Keratinocyte (primary cell): ENCODE results near the gene TNFAIP8L3. TPM values are rescaled to one million over a fixed set of nuclear protein-coding genes. Genes with fewer than 3 reads are reported as not detected.
A peak's percentile ranks its signal among the peaks of the same experiment; 100 is the strongest.

Experiments
- DNase-seq: peaks from one replicate; pipeline ENCODE4 v3.0.0-alpha.2; 2011; ENCODE audit warnings: low read depth, missing footprints, low spot score
- FAIRE-seq: peaks from 2 replicates; lab custom pipeline; 2011; peaks lifted over from hg19 to GRCh38; lab: Jason Lieb, UNC
- H2AFZ ChIP-seq: 2 replicates; pipeline ENCODE4 v1.6.0; 2012; ENCODE audit warnings: low read length, control low read depth, inconsistent platforms; ENCODE audit not compliant: control insufficient read depth
- H3K27ac ChIP-seq: 2 replicates; pipeline ENCODE4 v1.5.1; 2011; ENCODE audit warnings: low read length; ENCODE audit not compliant: control insufficient read depth, insufficient read depth
- H3K27me3 ChIP-seq: 3 replicates; pipeline ENCODE4 v1.6.0; 2011; ENCODE audit warnings: low read length; ENCODE audit not compliant: control insufficient read depth, insufficient read depth; ENCODE audit errors: extremely low read depth
- H3K36me3 ChIP-seq, 2 experiments: 2 replicates in 1 of 2; 3 replicates in 1 of 2; pipeline ENCODE4 v1.5.1; 2011; ENCODE audit warnings: low read length in 2 of 2, mild to moderate bottlenecking in 1 of 2; ENCODE audit not compliant: control insufficient read depth in 2 of 2, insufficient read depth in 2 of 2; ENCODE audit errors: extremely low read depth in 1 of 2
- H3K4me1 ChIP-seq: 3 replicates; pipeline ENCODE4 v1.5.1; 2011; ENCODE audit warnings: low read length; ENCODE audit not compliant: control insufficient read depth, insufficient read depth; ENCODE audit errors: extremely low read depth
- H3K4me2 ChIP-seq: 3 replicates; pipeline ENCODE4 v1.6.0; 2011; ENCODE audit warnings: low read depth, low read length; ENCODE audit not compliant: control insufficient read depth, insufficient read depth; ENCODE audit errors: extremely low read depth
- H3K4me3 ChIP-seq, 3 experiments: fragments of 200-600 bp in 1 of 3; sonication (generic) in 1 of 3; 2 replicates in 2 of 3; 3 replicates in 1 of 3; pipeline ENCODE4 v1.5.1; 2011 to 2016; ENCODE audit warnings: low read length in 3 of 3, mild to moderate bottlenecking in 3 of 3, control low read depth in 2 of 3, inconsistent platforms in 1 of 3, low read depth in 1 of 3, mixed read lengths in 1 of 3, mixed run types in 1 of 3, moderate library complexity in 1 of 3; ENCODE audit not compliant: control insufficient read depth in 2 of 3, insufficient read depth in 2 of 3; ENCODE audit errors: extremely low read depth in 1 of 3
- H3K79me2 ChIP-seq: 2 replicates; pipeline ENCODE4 v1.6.0; 2012; ENCODE audit warnings: low read length; ENCODE audit not compliant: control insufficient read depth, insufficient read depth
- H3K9ac ChIP-seq: 3 replicates; pipeline ENCODE4 v1.6.0; 2011; ENCODE audit warnings: low read length; ENCODE audit not compliant: control insufficient read depth, insufficient read depth; ENCODE audit errors: extremely low read depth
- H3K9me1 ChIP-seq: 3 replicates; pipeline ENCODE4 v1.6.0; 2011; ENCODE audit warnings: low read length; ENCODE audit not compliant: control insufficient read depth, insufficient read depth; ENCODE audit errors: extremely low read depth
- H3K9me3 ChIP-seq: 2 replicates; pipeline ENCODE4 v1.5.1; 2012; ENCODE audit warnings: low read depth, low read length; ENCODE audit not compliant: control insufficient read depth
- H4K20me1 ChIP-seq: 3 replicates; pipeline ENCODE4 v1.6.0; 2011; ENCODE audit warnings: low read length; ENCODE audit not compliant: control insufficient read depth, insufficient read depth; ENCODE audit errors: extremely low read depth
- EZH2 ChIP-seq: IDR thresholded peaks from one replicate; pipeline ENCODE4 v1.6.1; 2012; ENCODE audit warnings: inconsistent platforms, mild to moderate bottlenecking, low read length, moderate library complexity
- dilution Hi-C: fragments of 300-500 bp; cut with MboI; formaldehyde crosslinking; loops from one replicate; pipeline ENCODE4 v1.7.0; 2020; ENCODE audit warnings: low sequenced_read_pairs; ENCODE audit not compliant: extremely low pct_ligation_motif_present
- polyA plus RNA-seq, 5 experiments: library from polyadenylated mRNA; depleted of rRNA in 3 of 5; stranded (reverse) in 3 of 5; stranded (forward) in 1 of 5; unstranded in 1 of 5; fragments of >200 nt; gene quantifications; 1 replicate in 1 of 5; 2 replicates in 3 of 5; 3 replicates in 1 of 5; pipeline versions ENCODE4 v1.2.1 to v1.2.3, GENCODE V29; 2011 to 2012; ENCODE audit warnings: missing spikeins in 2 of 5, low read depth in 1 of 5, low replicate concordance in 1 of 5
- TF ChIP-seq, protein P1 (sequence below), 3 experiments: IDR thresholded peaks in 1 of 3; conservative IDR thresholded peaks in 1 of 3; optimal IDR thresholded peaks in 1 of 3; 2 replicates in 2 of 3; 3 replicates in 1 of 3; pipeline versions ENCODE3 to v1.5.1; 2011; ENCODE audit warnings: low read length in 3 of 3, mild to moderate bottlenecking in 3 of 3, moderate library complexity in 2 of 3, control low read depth in 1 of 3, inconsistent platforms in 1 of 3; ENCODE audit not compliant: insufficient read depth in 2 of 3; ENCODE audit errors: extremely low read depth in 1 of 3

Gene TNFAIP8L3
- polyA plus RNA-seq, 1 donor (not counting 4 experiments of a cell fraction or from before 2014, with no cell fraction given), result 0.51 TPM

DNA sequence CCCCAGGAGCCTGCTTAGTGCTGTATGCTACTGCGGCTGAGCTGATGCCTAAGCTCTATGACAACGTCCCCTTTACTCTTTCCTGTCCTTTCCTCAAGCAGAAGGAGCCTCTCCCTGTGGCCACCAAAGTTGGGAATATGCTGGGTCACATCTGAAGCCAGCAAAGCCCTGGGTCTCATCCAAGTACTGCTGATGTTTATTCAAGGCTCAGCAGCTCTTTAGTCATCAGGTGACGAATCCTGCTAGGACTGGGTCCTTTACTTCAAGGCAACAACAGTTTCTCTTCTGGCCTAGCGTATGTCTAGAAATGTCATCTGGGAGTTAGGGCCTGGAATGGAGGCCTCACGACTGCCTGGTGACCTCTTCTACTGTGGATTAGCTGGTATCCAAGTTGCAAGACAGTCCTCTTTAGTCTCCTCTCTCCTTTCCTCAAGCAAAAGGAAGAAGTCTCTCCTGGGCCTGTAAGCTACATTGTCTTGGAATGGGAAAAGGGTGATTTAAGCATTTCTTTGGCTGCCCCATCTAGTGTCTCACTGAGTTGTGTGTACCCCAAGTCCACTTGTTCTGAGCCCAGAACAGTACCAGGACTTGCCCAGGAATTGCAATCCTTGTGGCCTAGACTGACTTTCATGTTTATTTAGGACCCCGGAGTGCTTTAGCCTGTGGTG, 63.9 kb downstream of the TNFAIP8L3 start:
- Histone ChIP-seq H3K9me1 (no peaks in the 10 kb centered on the region), H3K27ac (no peak overlapping the region), H3K9me3 (no peaks in the 10 kb centered on the region), H2AFZ (peak overlapping the region; percentile 53), H3K27me3 (no peaks in the 10 kb centered on the region), H3K4me2 (no peak overlapping the region), H3K36me3 (no peaks in the 10 kb centered on the region), H3K4me1 (peaks cover 10% of the 10 kb centered on the region), H4K20me1 (no peaks in the 10 kb centered on the region), H3K79me2 (no peaks in the 10 kb centered on the region), H3K9ac (no peak overlapping the region), H3K4me3 (no peak overlapping the region)
- no peak for DNase-seq
- TF ChIP-seq EZH2, result no peak
- dilution Hi-C loops, result no loop called here
- peak; percentile 48 for FAIRE-seq

DNA sequence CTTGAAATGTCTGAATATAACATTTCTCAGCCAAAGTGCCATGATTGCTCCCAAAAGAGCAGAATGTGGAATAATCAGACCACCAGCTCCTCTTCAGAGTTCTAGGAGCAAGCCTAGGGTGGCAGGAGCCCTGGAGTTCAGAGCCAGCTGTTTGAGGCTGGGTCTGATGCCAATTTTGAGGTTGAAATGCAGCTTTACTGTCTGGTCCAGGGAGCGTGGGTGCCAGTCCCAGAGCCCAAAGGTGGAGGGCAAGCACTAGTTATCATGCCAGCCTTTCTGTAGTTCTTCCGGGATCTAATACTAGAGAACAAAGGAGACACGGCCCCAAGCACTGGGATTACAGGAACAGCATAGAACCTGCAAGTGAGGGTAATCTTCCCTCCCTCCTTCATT, 69.3 kb downstream of the TNFAIP8L3 start:
- Histone ChIP-seq H3K9ac (peak overlapping the region; percentile 89), H3K4me2 (peak overlapping the region; percentile 98), H3K4me1 (peaks cover 19% of the 10 kb centered on the region)

More for the DNA sequence above, 69.3 kb downstream of the TNFAIP8L3 start:
- Histone ChIP-seq H3K36me3 (no peaks in the 10 kb centered on the region), H3K27ac (peak overlapping the region; percentile 100), H3K9me1 (no peaks in the 10 kb centered on the region), H4K20me1 (no peaks in the 10 kb centered on the region), H3K9me3 (no peaks in the 10 kb centered on the region), H3K4me3 (peak overlapping the region in 2 of 3 experiments; percentile 65 to 67), H3K79me2 (no peaks in the 10 kb centered on the region), H2AFZ (peak overlapping the region; percentile 89), H3K27me3 (no peaks in the 10 kb centered on the region)
- dilution Hi-C loops, result no loop called here
- TF ChIP-seq EZH2, result no peak
- TF ChIP-seq, protein P1, sequence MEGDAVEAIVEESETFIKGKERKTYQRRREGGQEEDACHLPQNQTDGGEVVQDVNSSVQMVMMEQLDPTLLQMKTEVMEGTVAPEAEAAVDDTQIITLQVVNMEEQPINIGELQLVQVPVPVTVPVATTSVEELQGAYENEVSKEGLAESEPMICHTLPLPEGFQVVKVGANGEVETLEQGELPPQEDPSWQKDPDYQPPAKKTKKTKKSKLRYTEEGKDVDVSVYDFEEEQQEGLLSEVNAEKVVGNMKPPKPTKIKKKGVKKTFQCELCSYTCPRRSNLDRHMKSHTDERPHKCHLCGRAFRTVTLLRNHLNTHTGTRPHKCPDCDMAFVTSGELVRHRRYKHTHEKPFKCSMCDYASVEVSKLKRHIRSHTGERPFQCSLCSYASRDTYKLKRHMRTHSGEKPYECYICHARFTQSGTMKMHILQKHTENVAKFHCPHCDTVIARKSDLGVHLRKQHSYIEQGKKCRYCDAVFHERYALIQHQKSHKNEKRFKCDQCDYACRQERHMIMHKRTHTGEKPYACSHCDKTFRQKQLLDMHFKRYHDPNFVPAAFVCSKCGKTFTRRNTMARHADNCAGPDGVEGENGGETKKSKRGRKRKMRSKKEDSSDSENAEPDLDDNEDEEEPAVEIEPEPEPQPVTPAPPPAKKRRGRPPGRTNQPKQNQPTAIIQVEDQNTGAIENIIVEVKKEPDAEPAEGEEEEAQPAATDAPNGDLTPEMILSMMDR (optimal IDR thresholded peaks at IDR 0.05 in 1 of 3, IDR thresholded peaks at IDR 0.05 in 1 of 3, conservative IDR thresholded peaks at IDR 0.05 in 1 of 3; ENCODE audit: extremely low read depth in 1 of 3, insufficient read depth in 2 of 3, low read length in 3 of 3), result no peak
- FAIRE-seq, result peak; percentile 36
- no peak for DNase-seq
